CD1c-positive myeloid dendritic cell (primary cell): ENCODE measurements around the gene MANF.

Experiments used
- DNase-seq: peaks from one replicate; pipeline ENCODE4 v3.0.0-alpha.2; 2016; ENCODE audit errors: extremely low spot score

Gene MANF

GRCh38 chr3:51436998-51437639, 52.0 kb downstream of the MANF start:
- DNase-seq: no peak
